Epithelial cell of esophagus (primary cell): ENCODE data around the gene YRDC.
A peak's percentile ranks its signal among the peaks of the same experiment; 100 is the strongest.

ENCODE experiments used
- DNase-seq: peaks from one replicate; pipeline ENCODE4 v3.0.0; 2010; ENCODE audit warnings: low read depth
- H3K4me3 ChIP-seq: 2 replicates; pipeline ENCODE4 v1.5.1; 2011; ENCODE audit warnings: mild to moderate bottlenecking, low read length, control low read depth
- TF ChIP-seq, protein P1 (sequence below): IDR thresholded peaks from 2 replicates; pipeline ENCODE4 v1.5.1; 2011; ENCODE audit warnings: low read depth, mild to moderate bottlenecking, low read length, control low read depth, inconsistent platforms; ENCODE audit not compliant: insufficient read depth; ENCODE audit errors: missing control alignments

The YRDC gene

DNA sequence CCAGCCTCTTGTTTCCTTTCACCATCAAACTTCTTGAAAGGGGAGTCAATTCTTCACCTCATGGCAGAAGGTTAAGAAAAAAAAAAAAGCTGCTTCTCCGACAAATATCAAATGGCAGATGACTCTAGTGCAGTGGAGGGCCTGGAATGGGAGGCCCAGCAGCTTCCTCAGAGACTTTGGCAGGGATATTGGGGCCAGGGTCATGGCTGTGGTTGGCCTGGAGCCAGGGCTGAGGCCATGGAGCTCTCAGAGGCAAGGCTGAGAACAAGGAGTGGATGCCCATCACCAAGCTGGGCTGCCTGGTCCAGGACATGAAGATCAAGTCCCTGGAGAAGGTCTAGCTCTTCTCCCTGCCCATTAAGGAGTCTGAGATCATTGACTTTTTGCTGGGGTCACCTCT lies 32.7 kb upstream of the YRDC start:
- DNase-seq: no peak
- no peak overlapping the region for H3K4me3 ChIP-seq
- TF ChIP-seq, protein P1, sequence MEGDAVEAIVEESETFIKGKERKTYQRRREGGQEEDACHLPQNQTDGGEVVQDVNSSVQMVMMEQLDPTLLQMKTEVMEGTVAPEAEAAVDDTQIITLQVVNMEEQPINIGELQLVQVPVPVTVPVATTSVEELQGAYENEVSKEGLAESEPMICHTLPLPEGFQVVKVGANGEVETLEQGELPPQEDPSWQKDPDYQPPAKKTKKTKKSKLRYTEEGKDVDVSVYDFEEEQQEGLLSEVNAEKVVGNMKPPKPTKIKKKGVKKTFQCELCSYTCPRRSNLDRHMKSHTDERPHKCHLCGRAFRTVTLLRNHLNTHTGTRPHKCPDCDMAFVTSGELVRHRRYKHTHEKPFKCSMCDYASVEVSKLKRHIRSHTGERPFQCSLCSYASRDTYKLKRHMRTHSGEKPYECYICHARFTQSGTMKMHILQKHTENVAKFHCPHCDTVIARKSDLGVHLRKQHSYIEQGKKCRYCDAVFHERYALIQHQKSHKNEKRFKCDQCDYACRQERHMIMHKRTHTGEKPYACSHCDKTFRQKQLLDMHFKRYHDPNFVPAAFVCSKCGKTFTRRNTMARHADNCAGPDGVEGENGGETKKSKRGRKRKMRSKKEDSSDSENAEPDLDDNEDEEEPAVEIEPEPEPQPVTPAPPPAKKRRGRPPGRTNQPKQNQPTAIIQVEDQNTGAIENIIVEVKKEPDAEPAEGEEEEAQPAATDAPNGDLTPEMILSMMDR: no peak

DNA sequence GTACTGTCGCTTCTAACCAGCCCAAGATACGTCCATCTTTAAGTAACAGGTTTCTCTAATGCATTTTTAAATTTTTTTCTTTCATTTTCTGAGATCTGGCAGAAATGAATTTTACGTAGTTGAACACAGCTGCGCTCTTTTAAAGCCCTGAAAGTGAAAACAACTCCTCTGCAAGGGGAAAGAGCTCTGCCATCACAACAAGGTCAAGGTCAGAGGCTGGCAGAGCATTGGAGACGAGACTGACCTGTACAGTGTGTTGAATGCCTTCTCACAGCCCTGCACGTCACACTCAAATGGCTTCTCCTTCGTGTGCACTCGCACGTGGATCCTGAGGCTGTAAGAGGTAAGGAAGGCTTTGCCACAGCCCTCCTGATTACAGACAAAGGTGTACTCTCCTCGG lies 31.7 kb upstream of the YRDC start:
- DNase-seq: no peak
- TF ChIP-seq, protein P1: no peak
- no peak overlapping the region for H3K4me3 ChIP-seq

DNA sequence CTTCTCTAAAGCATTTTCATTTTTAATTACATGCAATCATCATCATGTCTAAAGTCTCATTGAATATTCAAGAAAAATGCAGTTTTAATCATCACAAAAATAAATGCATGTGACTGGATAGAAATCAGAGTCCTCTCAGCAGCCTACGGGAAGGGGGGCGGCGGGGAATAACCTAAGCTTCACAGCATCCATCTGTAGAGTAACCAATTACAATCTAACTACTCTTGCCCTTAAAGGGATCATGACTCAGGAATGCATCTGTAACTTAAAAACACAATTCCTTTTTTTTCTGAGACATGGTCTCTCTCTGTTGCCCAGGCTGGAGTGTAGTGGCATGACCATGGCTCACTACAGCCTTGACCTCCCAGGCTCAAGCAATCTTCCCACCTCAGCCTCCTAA lies 28.8 kb upstream of the YRDC start:
- H3K4me3 ChIP-seq: no peak overlapping the region
- TF ChIP-seq, protein P1: no peak
- DNase-seq: no peak

DNA sequence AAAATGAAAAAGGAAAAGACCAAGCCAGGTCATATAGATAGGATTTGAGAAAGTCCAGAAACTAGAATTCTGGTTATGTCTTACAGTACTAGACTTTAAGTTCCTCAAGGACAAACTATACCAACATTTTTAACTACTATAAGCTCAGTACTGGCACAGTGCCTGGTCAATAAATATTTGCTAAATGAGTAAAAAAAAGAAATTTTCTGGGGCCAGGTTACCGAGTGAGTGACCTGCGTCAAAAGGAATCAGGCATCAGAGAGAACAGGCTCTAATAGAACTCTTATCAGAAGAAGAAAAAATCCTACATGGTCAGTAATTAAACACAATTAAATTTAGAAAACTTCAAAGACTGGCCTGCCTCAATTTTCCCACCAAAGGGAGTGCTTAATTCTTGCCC lies 23.8 kb upstream of the YRDC start:
- no peak overlapping the region for H3K4me3 ChIP-seq
- DNase-seq: no peak
- TF ChIP-seq, protein P1: no peak

DNA sequence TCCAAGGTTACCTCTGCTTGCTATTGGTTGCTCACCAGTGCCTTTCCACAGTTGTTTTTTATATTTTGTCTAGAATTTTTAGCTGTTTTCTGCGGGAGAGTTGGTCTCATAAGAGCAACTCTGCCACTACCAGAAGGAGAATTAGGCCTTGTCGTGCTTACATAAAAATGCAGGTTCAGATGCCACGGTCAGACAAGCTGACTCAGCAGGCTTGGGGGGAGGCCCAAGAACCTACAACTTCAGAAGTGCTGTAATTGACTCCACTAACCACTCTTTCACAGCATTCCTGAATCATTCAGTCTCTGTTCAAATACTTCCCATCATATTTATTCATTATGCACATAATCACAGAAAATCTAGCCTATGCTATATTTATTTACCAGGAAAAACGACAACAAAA lies 23.1 kb upstream of the YRDC start:
- DNase-seq: no peak
- no peak overlapping the region for H3K4me3 ChIP-seq
- TF ChIP-seq, protein P1: no peak

DNA sequence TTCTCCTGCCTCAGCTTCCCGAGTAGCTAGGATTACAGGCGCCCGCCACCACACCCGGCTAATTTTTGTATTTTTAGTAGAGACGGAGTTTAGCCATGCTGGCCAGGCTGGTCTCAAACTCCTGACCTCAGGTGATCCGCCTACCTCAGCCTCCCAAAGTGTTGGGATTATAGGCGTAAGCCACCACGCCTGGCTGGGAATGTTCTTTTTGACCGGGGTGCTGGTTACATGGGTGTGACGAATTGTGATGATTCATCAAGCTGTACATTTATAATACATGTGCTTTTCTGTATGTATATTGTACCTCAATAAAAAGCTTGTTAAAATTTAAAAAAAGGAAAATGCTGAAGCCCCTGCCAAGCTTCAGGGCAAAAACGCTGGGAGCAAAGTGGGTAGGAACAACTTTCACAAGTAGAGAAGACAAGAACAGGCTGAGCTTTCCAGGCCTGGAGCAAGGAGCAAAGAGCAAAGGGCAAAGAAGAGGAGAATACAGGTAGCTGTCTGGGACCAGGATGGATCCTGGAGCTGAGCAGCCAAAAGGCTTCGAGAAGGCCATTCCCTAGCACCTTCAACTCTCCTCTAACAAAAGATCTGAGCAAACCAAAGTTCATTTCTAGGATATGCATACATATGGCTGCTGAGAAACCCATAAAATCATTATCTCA lies 20.5 kb upstream of the YRDC start:
- DNase-seq: peak; percentile 66
- H3K4me3 ChIP-seq: no peak overlapping the region
- TF ChIP-seq, protein P1: no peak

DNA sequence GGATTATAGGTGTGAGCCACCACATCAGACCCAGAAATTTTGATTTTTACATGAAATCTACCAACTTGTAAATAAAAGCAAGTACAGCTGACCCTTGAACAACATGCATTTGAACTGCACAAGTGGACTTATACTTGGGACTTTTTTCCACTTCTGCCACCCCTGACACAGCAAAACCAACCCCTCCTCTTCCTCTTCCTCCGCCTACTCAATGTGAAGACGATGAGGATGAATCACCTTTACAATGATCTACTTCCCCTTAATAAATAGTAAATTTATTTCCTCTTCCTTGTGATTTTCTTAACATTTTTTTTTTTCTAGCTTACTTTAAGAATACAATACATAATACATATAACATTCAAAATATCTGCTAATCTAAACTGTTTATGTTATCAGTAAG lies 17.5 kb upstream of the YRDC start:
- H3K4me3 ChIP-seq: no peak overlapping the region
- no peak for DNase-seq
- TF ChIP-seq, protein P1: no peak
